Aorta (tissue), 5 donors: ENCODE measurements around the gene NDUFC2. TPM values are rescaled to one million over a fixed set of nuclear protein-coding genes. Genes with fewer than 3 reads are reported as not detected.
"Not testable (repeated sequence)": the region's sequence is repeated elsewhere in the genome, so short reads cannot be mapped to it uniquely, and the experiment has no call there.

ENCODE experiments used
- ATAC-seq: fragments of 200-7000 bp; cut with Tn5 transposase; one replicate; pipeline ENCODE4 v1.9.1; 2022; ENCODE audit warnings: moderate library complexity; ENCODE audit not compliant: low FRiP score
- DNase-seq, 2 donors: peaks; one replicate each; pipeline ENCODE4 v3.0.0-alpha.2; 2020
- H3K27ac ChIP-seq, 2 donors: one replicate each; pipeline ENCODE4 v1.5.1; 2013; ENCODE audit warnings: low read length in 2 of 2, mild to moderate bottlenecking in 2 of 2, moderate library complexity in 2 of 2, control low read depth in 1 of 2, inconsistent platforms in 1 of 2, low read depth in 1 of 2
- H3K27me3 ChIP-seq, 2 donors: one replicate each; pipeline ENCODE4 v1.6.1; 2013; ENCODE audit warnings: control low read depth in 1 of 2, low read length in 1 of 2, mild to moderate bottlenecking in 1 of 2, moderate library complexity in 1 of 2; ENCODE audit not compliant: insufficient read depth in 2 of 2, control insufficient read depth in 1 of 2
- H3K36me3 ChIP-seq, 2 donors: one replicate each; pipeline ENCODE4 v1.6.1; 2013; ENCODE audit warnings: control low read depth in 1 of 2, low read length in 1 of 2, mild to moderate bottlenecking in 1 of 2; ENCODE audit not compliant: insufficient read depth in 2 of 2, control insufficient read depth in 1 of 2
- H3K4me1 ChIP-seq, 2 donors: one replicate each; pipeline ENCODE4 v1.6.1; 2013; ENCODE audit warnings: low read length in 2 of 2, control low read depth in 1 of 2, mild to moderate bottlenecking in 1 of 2, moderate library complexity in 1 of 2; ENCODE audit not compliant: insufficient read depth in 2 of 2, control insufficient read depth in 1 of 2
- H3K4me3 ChIP-seq, 2 donors: one replicate each; pipeline ENCODE4 v1.5.1; 2013; ENCODE audit warnings: low read length in 2 of 2, control low read depth in 1 of 2, mild to moderate bottlenecking in 1 of 2
- H3K9me3 ChIP-seq: one replicate; pipeline ENCODE4 v1.6.1; 2013; ENCODE audit warnings: mild to moderate bottlenecking, low read length; ENCODE audit not compliant: control insufficient read depth
- WGBS, 2 donors: extraction: QIAGEN DNeasy Blood & Tissue Kit; methylation state at CpG; one replicate each; pipeline ENCODE4 v1.1.7; 2013; 5-methylcytosine and 5-hydroxymethylcytosine counted together
- intact Hi-C, 2 donors: fragments of 100-400 bp; cut with DNase I; formaldehyde crosslinking; loops; one replicate each; pipeline versions ENCODE4 v1.14.2 to v1.15.0; 2022
- polyA plus RNA-seq, 2 donors: library from polyadenylated mRNA; stranded (reverse); fragments of 200-250 nt; gene quantifications; one replicate each; pipeline ENCODE4 v1.2.3, GENCODE V29; 2013
- total RNA-seq, 2 donors: library from RNA; stranded (reverse); fragmentation: NEBNext Ultra II Directional; extraction: Animal tissue kit (Norgen Biotek cat#: 25700); gene quantifications; one replicate each; pipeline ENCODE4 v1.2.1, GENCODE V29; 2021
- donor health status: healthy with polysubstance abuse.
- donor health status: Bipolar disorder and iron deficiency.
- donor health status: DM: no; HTN: no; CAD: no.
- donor health status: DM: no; HTN: no; CAD: no.
- donor health status: DM: yes; HTN: yes; CAD: no.

Gene NDUFC2
- total and polyA plus RNA-seq, 4 donors, result 105 to 174 (median 146) TPM

DNA sequence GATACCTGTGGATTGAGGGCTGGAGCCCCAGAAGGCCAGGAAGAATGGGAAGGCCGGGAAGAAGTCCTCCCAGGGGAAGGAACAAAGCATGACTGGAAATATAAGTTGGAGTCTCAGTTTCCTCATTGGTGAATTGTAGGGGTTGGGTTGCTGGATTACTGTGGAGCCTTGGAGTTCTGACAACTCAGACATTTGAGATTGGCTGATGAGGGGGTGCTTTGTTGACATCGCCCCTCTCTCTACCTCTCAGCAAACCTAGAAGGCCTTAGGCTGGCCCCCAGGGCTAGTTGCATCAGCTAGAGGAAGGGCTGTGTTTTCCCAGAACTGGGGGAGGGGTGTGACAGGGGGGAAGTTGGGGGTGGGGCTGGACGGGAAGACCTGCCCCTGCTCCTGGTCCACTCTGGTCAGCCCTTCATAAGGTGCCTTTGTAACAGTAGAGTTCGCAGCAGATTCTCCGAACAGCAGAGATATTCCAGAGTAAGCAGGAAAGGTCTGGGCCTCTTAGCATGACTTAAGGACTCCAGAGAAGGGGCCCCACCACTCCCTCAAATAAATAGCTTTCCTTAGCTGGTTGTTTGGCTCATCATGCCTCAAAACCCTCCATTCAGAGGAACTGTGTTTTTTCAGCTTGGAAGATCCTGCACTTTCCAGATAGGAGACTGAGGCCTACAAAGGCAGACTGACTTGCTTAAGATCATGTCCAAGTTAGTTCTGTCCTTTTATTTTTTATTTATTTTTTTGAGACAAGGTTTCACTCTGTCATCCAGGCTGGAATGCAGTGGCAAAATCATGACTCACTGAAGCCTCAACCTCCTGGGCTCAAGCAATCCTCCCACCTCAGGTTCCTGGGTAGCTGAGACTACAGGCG is 28.5 kb downstream of the NDUFC2 start:
- Histone ChIP-seq H3K36me3 (peaks cover 0 to 2% of the 10 kb centered on the region in 2 donors), H3K4me3 (no peak overlapping the region), H3K27me3 (no peaks in the 10 kb centered on the region), H3K9me3 (no peaks in the 10 kb centered on the region), H3K4me1 (no peaks in the 10 kb centered on the region), H3K27ac (no peak overlapping the region)
- intact Hi-C loops, result no loop called here
- ATAC-seq (no peak), DNase-seq (no peak)
- 85 to 91% methylated on average over 6 of the region's 6 CpGs for WGBS, 2 donors

DNA sequence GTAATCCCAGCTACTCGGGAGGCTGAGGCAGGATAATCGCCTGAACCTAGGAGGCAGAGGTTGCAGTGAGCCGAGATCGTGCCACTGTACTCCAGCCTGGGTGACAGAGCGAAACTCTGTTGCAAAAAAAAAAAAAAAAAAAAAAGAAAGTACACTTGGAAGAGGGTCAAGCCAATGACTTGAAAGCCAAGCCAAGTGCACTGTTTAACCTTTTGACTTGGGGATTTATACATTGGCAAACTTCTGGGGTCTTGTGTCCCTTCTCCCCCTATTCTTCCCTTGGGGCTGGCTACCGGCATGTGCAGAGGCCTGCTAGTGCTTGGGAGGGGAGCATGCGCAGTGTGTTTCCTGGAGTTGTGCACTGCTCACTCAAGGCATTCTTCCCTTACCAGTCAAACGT is 30.3 kb downstream of the NDUFC2 start:
- DNase-seq, result no peak
- 84 to 89% methylated on average over 8 of the region's 8 CpGs for WGBS, 2 donors
- Histone ChIP-seq H3K27me3 (no peaks in the 10 kb centered on the region), H3K36me3 (peaks cover 0 to 2% of the 10 kb centered on the region in 2 donors), H3K4me3 (no peak overlapping the region), H3K4me1 (no peaks in the 10 kb centered on the region), H3K9me3 (no peaks in the 10 kb centered on the region), H3K27ac (no peak overlapping the region)
- intact Hi-C loops, result loop anchor here in 1 of 2 donors (5.0 kb wide), 1 partner anchor 52 kb away; no protein-coding TSS in a partner anchor
- ATAC-seq, result no peak

DNA sequence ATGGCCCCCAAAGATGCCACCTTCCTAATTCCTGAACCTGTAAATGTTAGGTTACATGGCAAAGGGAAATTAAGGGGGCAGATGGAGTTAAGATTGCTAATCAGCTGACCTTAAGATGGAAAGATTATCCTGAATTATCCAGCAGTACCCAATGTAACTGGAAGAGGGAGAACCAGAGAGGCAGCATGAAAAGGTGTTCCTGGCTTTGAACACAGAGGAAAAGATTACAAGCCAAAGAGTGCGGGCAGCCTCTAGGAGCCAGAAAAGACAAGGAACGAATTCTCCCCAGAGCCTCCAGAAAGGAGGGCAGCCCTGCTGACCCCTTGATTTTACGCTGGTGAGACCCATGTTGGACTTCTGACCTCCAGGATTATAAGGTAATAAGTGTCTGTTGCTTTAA is 31.1 kb downstream of the NDUFC2 start:
- H3K27me3 ChIP-seq, result no peaks in the 10 kb centered on the region
- intact Hi-C loops, result loop anchor here in 1 of 2 donors (5.0 kb wide), 1 partner anchor 51 kb away; no protein-coding TSS in a partner anchor

DNA sequence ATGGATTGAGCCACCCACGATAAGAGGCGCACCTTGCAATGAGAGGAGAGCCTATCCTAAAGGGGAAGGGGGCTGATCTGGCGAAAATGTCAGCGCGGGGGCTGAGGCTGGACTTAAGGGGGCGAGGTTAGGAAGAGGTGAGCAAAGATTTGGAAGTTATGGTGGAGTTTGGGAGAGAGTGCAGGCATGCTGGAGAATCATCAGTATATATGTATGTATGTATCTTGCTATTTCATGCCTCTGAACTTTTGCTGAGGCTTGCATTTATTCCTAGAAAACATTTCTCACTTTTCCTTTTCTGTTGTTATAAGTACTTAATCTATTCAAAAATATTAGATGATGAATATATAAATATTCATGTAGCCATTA is 33.2 kb downstream of the NDUFC2 start:
- WGBS, 2 donors, result 8 to 16% methylated on average over 6 of the region's 6 CpGs
- H3K4me1 ChIP-seq, result no peaks in the 10 kb centered on the region
- no peak overlapping the region for H3K4me3 ChIP-seq
- H3K27me3 ChIP-seq, result no peaks in the 10 kb centered on the region
- H3K9me3 ChIP-seq, result no peaks in the 10 kb centered on the region
- no peak overlapping the region for H3K27ac ChIP-seq
- intact Hi-C loops, result loop anchor here in 1 of 2 donors (5.0 kb wide), 1 partner anchor 49 kb away; no protein-coding TSS in a partner anchor
- no peaks in the 10 kb centered on the region for H3K36me3 ChIP-seq
- DNase-seq (no peak), ATAC-seq (no peak)

More for the DNA sequence above, 31.1 kb downstream of the NDUFC2 start:
- Histone ChIP-seq H3K9me3 (no peaks in the 10 kb centered on the region), H3K27ac (no peak overlapping the region), H3K36me3 (peaks cover 0 to 2% of the 10 kb centered on the region in 2 donors), H3K4me1 (no peaks in the 10 kb centered on the region), H3K4me3 (no peak overlapping the region)
- no peak for ATAC-seq
- WGBS, 2 donors, result 75 to 91% methylated on average over 3 of the region's 3 CpGs
- DNase-seq, result no peak

DNA sequence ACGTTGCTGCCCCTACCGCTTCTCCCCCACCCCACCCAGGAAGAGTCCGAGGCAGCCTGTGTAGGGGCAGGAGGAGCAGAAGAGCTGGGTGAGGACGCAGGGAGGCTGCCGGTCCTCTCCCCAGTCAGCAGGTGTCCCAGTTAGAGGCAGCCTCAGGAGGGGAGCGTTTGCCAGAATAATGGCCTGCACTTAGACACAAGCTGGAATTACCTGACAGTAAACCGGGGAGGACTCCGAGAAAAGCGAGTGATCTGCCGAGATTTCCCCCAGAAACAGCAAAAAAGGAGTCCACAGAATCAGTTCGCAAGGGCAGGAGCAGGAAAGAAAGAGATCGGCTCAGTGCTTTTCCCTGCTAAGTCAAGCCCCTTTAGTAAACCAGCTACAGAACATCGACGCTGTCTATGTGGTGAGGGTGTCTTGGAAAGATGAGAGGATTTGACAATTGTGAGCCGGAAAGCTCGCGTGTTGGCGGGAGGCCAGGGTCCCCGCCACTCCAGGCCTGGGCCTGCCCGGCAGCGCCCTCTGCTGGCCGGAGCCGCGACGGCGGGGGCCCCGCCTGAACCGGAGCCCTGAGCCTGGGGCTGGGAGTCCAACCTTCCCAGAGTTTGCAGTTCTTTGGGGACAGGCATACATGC is 33.7 kb downstream of the NDUFC2 start:
- no peaks in the 10 kb centered on the region for H3K4me1 ChIP-seq
- no peaks in the 10 kb centered on the region for H3K9me3 ChIP-seq
- WGBS, 2 donors, result 1% methylated on average over 28 of the region's 28 CpGs
- H3K4me3 ChIP-seq, result peak overlapping the region; percentile 40 to 72
- DNase-seq, result peak; percentile 87 to 95
- H3K27ac ChIP-seq, result peak overlapping the region in 1 of 2 donors; percentile 18
- H3K36me3 ChIP-seq, result no peaks in the 10 kb centered on the region
- intact Hi-C loops, result loop anchor here in 1 of 2 donors (5.0 kb wide), 1 partner anchor 49 kb away; no protein-coding TSS in a partner anchor
- H3K27me3 ChIP-seq, result no peaks in the 10 kb centered on the region
- peak; percentile 94 for ATAC-seq

DNA sequence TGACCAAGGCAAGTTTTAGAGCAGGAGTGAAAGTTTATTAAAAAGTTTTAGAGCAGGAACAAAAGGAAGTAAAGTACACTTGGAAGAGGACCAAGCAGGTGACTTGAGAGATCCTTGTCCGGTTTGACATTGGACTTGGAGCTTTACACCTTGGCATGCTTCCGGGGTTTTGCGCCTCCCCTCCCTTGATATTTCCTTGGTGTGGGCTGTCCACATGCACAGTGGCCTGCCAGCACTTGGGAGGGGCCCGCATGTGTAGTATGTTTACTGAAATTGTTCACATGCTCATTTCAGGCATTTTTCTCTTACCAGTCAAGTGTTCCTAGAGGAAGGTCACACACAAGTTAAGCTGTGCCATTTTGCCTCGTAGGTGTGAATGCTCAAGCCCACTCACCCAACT is 35.0 kb downstream of the NDUFC2 start:
- intact Hi-C loops, result loop anchor here (5.0 kb wide), 1 partner anchor 47 kb away; no protein-coding TSS in a partner anchor
- no peaks in the 10 kb centered on the region for H3K4me1 ChIP-seq
- H3K27ac ChIP-seq, result no peak overlapping the region
- no peak overlapping the region for H3K4me3 ChIP-seq
- DNase-seq (no peak), ATAC-seq (no peak)
- no peaks in the 10 kb centered on the region for H3K9me3 ChIP-seq
- 93 to 97% methylated on average over 5 of the region's 5 CpGs for WGBS, 2 donors
- no peaks in the 10 kb centered on the region for H3K27me3 ChIP-seq
- H3K36me3 ChIP-seq, result no peaks in the 10 kb centered on the region

DNA sequence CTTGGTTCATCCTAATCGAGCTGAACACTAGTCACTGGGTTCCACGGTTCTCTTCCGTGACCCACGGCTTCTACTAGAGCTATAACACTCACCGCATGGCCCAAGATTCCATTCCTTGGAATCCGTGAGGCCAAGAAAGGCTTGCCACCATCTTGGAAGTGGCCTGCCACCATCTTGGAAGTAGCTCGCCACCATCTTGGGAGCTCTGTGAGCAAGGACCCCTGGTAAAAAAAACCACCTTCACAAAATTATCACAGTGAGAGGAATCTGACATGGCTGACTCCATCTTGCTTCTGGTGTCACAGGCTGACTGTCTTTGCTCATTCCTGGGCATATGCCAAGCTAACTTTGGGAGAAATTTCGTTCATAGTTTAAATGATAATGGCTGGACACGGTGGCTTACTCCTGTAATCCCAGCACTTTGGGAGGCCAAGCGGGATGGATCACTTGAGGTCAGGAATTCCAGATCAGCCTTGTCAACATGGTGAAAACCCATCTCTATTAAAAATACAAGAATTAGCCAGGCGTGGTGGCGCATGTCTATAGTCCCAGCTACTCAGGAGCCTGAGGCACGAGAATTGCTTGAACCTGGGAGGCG is 37.7 kb downstream of the NDUFC2 start:
- 96% methylated on average over 14 of the region's 14 CpGs for WGBS, 2 donors
- intact Hi-C loops, result loop anchor here in 1 of 2 donors (5.0 kb wide), 1 partner anchor 45 kb away; no protein-coding TSS in a partner anchor
- no peaks in the 10 kb centered on the region for H3K36me3 ChIP-seq
- no peaks in the 10 kb centered on the region for H3K9me3 ChIP-seq
- no peak overlapping the region for H3K27ac ChIP-seq
- H3K4me1 ChIP-seq, result no peaks in the 10 kb centered on the region
- H3K4me3 ChIP-seq, result no peak overlapping the region
- DNase-seq (no peak), ATAC-seq (no peak)
- no peaks in the 10 kb centered on the region for H3K27me3 ChIP-seq

DNA sequence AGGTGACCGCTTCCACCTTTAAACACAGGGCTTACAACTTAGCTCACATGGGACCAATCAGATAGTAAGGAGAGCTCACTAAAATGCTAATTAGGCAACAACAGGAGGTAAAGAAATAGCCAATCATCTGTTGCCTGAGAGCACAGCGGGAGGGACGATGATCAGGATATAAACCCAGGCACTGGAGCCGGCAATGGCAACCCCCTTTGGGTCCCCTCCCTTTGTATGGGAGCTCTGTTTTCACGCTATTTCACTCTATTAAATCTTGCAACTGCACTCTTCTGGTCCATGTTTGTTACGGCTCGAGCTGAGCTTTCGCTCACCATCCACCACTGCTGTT is 38.3 kb downstream of the NDUFC2 start:
- not testable (repeated sequence) for DNase-seq, ATAC-seq, H3K27ac ChIP-seq, H3K9me3 ChIP-seq, H3K4me3 ChIP-seq, H3K27me3 ChIP-seq, H3K4me1 ChIP-seq, H3K36me3 ChIP-seq
- 97 to 98% methylated on average over 8 of the region's 8 CpGs for WGBS, 2 donors
- intact Hi-C loops, result loop anchor here in 1 of 2 donors (5.0 kb wide), 1 partner anchor 44 kb away; no protein-coding TSS in a partner anchor
